IPS-NIHi11 (cell line): ENCODE data around the gene CENPX.

Experiments
- DNase-seq: peaks from one replicate; pipeline ENCODE4 v3.0.0; 2012; ENCODE audit warnings: mixed read lengths, low spot score

CENPX gene

DNA sequence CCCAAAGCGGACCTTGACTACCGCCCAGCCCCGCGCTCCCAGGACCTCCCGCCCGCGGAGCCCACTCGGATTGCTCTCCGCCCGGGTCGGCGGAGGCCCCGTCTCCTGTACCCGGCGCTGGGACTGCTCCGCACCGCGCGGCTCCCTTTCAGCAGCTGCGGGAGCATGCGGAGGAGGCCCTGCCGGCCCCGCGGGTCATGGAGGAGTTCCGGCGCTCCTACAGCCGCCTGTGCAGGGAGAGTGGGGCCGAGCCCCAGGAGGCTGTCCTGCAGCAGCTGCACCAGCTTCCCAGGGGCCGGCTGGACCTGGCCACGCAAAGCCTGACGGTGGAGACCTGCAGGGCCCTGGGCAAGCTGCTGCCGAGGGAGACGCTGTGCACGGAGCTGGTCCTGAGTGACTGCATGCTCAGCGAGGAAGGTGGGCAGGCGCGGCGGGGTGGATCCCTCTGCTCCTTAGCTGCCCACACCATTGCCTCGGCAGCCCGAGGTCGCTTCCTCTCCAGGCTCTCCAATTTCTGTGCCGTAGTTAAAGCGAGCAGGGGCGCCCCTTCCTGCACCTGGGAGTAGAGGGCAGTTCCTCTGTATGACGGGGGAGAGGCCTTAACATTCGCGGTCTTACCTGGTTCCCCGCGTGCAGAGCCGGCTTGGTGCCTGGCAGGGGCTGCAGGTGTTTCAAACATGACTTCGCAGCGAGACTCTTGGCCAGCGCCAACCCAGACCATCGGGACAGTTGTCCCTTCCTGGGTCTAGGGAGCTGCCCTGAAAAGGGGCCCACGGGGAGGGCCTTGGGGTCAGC is 966 bp upstream of the CENPX start:
- peak; percentile 45 for DNase-seq

DNA sequence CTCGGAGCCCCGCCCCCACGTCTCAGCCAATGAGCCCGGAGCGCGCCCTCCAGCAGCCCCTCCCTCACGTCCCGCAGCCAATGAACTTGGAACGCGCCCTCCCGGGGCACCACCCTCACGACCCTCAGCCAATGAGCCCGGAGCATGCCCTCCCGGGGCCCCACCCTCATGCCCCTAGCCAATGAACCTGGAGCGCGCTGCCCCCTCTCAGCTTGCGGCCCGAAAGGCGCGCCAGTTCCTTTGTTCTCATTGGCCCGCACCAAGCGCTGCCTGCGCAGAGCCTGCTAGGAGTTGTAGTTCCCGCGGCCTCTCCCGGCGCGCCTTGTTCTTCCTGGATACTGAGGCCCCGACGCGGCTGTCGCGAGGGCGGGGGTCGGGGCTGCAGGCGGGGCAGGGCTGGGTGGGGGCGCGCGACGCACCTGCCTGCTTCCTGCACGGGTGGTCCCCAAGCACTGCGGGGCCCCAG is 336 bp upstream of the CENPX start, which contains the start of gene LRRC45:
LRRC45 (plus strand) TSS at position 325 of the 466 bp plus-strand sequence. CDS start 339 bp downstream, outside the sequence.
- peak; percentile 95 for DNase-seq

DNA sequence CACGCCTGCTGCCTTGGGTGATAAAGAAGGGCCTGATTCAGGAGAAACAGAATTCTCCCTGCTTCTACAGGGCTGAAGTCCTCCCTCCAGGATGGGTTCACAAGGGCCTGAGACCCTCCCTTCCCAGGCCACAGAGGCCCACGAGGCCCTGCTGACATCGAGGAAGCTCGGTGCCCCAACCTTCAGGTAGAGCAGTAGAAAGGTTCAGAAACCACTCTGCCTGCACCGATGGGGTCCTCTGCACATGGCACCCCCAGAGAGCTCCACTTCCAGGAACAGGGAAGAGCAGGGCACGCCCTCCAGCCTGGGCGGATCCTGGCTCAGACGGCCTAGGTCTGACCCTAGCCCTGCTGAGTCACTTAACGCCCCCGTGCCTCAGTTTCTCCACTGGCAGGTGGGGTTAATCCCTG is 773 bp downstream of the CENPX start:
- no peak for DNase-seq

DNA sequence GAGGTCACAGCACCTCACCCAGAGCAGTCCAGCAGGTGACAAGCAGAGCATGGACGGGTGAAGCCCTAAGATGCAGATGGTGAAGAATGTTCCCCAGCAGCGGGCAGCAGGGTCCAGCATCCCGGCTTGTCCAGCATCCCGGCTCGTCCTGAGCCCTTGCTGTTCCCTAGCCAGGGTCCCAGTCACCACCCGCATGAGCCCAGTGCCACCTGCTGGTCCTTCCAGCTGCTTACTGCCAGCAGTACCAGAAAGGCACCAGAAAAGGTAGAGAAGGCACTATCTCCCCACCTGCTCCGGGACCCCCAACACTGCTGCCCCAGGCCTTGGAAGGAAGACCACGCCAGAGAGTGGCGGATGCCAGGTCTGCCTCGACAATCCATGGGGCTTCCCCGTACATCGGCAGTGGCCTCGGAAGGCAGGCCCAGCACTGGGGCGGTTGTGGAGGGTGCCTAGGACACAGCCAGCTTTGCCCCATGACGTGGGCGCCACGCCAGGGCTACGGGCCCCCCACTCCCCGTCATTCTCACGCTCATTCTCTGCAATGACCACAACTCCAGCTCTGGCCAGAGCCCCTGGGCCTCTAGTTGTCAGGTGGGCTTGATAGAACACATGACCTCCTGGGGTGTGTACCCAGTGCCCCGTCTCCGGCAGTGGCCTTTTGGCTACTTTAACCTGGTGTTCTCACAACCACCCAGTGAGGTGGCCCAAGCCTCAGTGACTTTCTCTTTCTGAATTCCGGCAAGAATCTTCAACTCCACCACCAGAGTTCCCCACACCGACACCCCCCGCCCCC is 1.4 kb downstream of the CENPX start:
- peak; percentile 42 for DNase-seq

DNA sequence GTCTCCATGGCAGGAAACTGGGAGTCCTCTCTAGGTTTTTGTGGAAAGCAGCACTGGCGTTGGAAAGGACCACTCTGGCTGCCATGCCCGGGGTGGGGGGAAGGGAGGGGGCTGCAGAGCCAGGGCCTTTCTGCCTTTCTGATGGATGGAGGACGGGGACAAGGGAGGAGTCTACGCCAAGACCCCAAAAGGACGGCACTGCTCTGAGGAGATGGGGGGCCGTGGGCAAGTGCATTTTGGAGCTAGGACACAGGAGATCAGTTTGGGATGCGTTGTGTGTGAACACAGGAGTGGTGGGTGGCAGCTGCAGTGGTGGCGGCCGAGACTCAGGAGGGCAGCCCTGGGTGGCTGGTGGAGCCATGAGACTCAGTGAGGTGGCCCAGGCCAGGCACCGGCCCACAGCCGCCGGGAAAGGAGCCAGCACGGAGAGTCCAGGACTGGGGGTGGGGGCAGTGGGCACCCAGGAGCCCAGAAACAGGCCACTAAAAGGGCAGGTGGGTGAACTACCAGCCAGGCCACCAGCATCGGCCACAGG is 2.0 kb downstream of the CENPX start:
- no peak for DNase-seq

DNA sequence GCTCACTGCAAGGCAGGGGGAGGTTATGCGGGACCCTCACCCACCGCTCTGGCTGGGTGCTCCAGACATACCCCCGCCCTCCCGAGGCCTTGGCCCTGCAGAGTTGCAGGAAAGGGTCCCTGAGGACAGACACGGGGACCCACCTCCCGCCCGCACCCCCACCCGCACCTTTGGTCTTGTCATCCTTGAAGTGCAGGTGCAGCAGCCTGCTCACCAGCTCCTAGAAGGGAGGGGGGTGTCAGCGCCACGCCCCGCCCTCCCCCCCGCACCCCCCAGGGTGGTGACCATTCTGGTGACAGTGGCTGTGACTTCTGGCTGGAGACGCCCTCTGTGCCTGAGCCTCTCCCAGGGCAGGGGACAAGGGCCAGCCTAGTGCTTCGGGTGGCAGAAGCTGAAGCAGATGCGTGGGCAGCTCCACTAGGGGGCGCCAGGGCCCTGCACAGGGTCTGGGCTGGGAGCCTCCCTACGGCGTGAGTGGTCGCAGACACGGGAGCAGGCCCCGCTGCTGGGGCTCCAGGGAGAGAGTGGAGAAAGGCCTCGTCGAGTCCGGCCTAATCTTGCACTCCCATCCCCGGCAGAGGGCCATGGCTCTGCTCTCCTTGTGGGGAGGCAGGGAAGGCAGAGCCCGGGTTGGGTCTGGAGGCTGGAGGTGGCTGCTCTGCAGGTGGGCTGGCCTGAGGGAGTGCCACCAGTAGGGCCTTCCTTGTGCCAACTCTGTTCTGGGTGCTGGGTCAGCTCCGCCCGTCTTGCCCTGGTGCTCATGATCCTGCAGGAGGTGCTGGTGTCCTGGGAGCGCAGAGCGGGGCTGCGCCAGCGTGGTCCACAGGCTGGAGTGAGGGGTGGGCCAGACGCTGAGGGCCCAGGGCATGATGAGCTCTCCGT is 2.7 kb downstream of the CENPX start:
- DNase-seq, result peak; percentile 88

DNA sequence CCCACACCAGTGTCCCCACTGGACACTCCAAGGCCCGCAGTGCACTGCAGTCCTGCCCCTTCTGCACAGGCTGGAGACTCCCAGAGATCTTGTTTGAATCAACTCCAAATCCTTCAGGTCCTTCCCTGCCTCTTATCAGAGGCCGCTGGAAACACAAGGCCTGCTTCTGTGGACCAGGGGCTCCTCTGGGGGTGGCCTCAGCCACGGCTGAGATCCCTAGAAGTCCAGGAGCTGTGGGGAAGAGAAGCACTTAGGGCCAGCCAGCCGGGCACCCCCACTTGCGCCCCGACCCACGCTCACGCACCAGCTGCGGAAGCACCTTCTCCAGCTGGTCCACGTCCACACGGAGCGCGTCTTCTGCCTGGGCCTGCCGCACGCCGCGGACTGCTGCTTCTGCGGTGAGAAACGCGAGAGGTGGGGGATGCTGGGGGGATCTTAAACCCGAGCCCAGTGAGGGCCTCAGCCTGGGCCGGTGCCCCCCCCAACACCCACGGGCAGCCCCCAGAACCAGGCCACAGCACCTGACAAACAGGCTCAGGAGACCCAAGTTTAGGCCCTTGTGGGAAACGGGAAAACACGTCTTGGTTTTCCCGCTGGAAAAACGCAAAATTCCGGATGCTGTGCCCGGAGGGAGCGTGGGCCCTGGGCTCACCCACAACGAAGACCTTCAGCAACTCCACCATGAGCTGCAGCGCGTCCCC is 3.5 kb downstream of the CENPX start:
- no peak for DNase-seq

DNA sequence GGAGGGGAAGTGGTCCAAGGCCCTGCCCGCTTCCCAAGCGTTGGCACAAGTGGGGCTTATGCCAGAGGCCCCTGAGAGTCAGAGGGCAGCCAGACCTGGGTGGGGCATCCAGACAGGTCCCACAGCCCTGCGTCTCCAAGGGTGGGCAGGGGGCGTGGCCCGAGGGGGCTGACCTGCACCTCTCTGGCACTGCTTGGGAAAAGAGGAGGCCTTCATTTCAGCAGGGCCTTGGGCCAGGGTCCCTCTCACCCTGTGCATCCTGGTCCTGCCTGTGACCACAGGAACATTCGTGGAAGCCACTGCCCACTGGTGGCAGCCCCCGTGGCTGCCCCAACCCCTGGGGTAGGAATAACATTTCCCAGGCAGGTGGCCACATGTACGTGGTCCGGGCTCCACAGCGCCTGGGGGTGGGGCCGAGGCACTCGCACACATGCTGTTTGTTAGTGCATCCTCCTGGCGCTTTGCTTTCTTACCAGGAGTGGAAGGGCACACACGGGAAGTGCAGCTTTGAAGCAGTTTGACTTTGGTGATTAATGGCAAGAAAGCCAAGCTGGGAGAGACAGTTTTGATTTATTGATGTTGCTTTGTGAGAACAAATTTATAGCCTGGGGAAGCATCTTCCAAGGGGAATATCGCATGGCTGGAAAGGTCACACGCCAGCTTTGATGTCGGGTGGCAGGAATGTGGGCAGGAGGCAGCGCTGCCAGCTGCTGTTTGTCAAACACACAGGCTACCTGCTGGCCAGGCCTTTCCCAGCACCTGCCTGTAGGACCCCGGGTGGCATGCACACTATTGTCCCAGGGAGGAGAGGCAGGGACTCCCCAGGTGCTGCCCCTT is 4.3 kb downstream of the CENPX start:
- no peak for DNase-seq

DNA sequence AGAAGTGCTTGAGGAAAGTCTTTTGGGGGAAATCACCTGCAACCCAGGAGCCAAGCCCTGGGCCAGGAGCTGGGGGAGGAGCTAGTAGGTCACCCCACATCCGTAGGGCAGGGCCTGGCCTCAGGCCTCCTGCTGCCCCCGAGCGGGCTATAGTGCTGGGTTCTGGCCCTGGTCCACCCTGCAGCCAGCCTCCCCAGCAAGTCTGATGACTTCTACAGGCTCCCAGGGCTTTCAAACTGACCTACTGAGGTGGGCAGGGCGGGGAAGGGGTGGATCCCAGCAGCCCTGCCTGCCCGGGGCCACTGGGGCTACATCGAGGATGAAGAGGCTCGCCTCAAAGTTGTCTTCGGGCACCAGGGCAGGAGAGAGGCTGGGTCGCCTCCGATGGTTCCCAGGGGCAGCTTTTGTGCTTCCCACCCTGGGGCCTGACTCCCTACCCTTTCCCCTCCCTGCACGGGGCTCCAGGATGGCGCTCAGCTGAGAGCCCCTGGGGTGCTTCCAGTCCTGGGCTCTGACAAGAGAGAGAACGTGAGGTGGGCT is 5.0 kb downstream of the CENPX start:
- DNase-seq, result no peak

DNA sequence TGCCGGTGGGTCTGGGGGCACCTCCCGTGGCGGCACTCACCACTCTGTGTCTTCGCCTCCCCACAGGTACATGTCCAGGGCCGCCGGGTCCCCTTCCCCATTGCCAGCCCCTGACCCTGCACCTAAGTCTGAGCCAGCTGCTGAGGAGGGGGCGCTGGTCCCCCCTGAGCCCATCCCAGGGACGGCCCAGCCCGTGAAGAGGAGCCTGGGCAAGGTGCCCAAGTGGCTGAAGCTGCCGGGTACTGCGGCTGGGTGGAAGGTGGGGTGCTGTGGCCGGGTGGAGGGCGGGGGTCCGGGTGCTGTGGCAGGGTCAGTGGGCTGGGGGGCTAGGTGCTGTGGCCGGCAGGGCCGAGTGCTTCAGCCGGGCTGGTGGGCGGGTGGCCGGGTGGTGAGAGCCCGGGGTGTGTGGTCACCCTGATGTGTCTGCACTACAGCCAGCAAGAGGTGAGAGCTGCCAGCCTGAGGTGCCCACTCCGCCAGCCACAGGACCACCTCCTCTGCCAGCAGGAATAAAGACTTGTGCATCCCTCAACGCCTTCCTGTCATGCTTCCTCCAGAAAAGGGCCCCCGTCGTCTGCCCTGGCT is 5.7 kb downstream of the CENPX start:
- peak; percentile 15 for DNase-seq

DNA sequence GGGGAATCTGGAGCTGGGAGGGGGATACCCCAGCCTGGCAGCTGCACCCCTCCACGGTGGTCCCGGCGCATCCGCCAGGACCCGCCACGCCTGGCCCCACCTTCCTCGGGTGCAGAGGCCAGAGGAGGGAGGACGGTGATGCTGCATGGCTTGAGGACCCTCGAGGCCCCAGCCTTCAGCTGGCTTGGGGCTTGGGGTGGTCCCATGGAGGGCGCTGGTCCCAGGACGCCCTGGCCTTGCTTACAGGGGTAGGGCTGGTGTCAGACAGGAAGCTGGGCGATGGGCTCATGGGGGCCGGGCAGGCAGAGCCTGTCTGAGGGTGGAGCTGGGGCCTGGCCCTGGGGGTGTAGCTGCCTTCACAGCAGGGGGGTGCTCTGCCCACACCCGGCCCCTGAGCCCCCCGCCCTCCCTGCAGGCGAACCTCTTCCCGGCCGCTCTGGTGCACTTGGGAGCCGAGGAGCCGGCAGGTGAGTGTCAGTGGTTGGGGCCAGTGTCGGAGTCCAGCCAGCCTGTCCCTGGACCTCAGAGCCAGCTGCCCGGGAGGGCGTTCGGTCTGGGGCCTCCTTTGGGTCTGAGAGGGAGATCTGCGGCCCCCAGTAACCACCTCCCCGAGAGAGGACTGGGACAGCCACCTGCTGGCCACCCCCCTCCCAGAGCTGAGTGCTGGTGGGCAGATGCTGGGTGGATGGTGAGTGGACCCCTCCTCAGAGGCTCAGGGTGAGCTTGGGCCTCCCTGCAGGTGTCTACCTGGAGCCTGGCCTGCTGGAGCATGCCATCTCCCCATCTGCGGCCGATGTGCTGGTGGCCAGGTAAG is 6.4 kb downstream of the CENPX start:
- peak; percentile 19 for DNase-seq

DNA sequence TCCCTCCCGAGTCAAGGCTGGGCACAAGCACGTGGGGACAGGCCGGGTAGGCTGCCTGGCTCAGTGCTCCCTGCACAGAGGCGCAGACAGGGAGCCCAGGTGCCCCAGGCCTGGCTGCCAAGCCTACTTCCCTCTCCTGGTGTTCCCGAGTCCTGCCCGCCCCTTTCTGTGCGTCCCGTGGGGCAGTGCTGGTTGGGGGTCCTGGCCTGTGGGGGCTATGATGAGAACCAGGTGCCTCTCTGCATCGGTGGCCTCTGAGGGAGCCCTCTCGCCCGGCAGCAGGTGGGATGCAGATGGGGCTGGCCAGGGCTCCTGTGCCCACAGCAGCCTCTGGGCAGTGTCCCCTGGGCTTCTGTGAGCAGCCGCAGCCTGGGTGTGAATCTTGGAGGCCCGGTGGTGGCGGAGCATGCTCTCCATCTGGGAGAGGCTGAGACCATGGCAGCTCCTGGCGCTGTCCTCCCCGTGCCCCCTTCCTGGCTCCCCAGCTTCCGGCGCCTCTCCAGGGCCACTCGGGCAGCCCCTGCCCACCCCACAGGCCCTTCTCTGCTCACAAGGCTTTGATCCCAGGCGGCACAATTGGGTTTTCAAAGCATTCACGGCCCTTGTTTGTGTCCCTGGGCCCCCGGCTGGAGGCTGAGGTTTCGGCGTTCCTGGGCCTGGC is 7.2 kb downstream of the CENPX start:
- DNase-seq, result peak; percentile 10

DNA sequence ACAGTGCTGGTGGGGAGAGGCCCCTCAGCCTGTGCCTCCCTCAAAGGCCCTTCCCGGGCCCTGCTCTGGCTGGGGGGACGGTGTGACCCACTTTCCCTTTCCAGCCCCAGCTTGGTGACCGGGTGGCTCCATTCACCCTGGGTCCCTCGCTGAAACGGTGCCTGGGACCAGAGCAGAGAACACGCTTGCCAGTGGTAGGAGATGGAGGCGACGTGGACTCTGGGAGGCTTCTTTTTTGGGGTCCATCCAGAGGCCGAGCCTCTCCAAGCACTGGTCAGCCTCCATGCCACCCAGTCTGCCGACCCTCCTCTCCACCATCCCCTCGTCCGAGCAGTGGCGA is 7.7 kb downstream of the CENPX start:
- DNase-seq, result no peak

DNA sequence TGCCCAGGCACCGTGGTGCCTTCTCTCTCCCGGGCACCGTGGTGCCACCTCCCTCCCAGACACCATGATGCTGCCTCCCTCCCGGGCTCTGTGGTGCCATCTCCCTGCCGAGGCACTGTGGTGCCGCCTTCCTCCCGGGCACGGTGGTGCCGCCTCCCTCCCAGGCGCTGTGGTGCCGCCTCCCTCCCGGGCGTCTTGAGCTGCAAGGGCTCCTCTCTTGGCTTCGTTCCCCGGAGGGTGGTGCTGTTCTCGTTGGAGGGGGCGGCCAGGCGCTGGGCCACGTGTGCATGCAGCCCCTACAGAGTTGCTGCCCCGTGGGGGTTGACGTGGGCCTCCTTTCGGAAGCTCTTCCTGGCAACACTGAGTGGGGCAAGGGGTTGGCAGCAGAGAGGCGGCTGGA is 8.2 kb downstream of the CENPX start:
- peak; percentile 14 for DNase-seq

DNA sequence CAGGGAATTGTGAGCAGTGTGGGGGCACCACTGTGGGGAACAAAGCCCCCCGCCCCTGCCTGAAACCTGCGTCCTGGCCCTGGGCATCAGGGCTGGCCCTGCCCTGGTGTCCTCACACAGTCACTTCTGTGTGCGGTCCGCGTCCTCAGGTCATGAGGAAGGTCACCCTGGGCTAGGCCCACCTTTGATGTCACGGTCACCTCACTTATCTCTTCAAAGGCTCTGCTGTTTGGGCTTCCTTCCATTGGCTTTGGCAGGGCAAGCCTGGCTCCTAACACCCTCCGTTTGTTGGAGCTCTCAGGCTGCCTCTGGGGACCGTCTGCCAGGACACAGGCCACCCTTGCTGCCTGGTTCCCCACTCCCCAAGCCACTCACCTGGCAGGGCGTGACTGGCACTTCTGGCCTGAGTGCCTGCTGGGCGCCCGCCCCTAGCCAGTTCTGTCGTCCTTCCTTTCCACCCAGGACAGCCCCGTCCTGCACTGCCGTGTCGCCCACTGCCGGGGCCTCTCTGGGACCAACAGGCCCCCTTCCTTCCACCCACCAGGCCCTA is 8.8 kb downstream of the CENPX start:
- peak; percentile 12 for DNase-seq

DNA sequence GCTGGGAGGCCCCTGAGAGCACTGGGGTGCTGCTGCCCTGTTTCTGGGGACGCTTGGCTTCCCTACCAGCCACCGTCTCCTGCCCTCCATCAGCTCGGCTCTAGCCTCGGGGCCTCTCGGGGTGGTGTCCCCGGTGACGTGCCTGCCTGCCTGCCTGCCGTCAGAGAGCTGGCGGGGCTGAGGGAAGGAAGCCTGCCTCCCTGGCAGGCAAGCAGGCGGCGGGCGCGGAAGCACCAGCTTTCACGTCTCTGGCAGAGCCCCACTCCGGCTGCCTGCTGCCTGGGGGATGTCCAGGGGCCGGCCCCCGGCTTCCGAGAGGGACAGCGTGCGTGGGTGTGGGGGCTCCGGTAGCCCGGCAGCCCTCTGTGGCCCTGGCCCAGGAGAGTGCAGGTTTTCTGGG is 9.3 kb downstream of the CENPX start:
- DNase-seq, result peak; percentile 35

DNA sequence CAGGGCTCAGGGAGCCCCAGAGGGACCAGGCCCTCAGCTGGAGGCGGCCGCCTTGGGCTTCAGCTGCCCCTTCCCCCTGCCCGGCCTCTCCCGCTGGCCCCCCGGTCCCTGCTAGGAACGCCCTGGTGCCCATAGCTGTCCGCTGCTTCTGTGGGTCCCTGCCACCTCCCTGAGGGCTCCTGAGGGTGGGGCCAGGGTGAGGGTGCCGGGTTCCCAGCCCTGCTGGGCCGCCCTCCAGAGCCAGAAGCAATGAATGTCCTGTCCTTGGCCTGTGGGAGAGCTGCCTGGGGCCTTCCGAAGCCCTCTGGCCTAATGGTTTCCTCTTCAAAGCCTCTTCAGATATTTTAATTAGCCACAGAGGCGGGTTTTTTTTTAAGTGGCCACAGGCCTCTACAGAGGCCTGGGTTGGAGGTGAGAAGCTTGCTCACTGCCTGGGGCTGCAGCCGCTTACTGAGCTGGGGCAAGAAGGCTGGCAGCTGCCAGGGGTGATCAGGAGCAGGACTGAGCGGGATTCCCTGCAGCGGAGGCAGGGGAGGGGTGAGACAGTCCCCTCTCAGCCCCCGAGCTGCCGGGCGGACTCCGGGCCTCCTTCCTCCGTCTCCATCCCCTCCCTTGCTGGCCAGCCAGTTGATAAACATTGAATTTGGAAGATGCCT is 9.9 kb downstream of the CENPX start:
- DNase-seq, result peak; percentile 20

DNA sequence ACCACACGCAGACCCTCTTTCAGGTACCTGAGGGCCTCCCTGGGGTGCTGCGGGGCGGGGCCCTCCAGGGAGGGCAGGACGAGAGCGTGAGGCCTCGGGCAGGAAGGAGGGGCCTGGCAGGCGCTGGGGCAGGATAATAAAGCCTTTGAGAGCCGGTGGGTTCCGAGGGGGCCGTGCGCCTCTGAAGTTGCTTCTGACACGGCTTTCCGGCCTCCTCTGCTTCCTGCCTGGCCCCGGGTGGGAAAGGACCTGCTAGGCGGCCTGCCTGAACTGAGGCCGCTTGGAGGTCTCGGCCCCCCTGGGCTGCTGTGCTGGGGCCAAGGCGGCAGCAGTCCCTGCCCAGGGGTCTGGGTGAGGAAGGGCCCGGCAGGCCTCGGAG is 10.4 kb downstream of the CENPX start:
- no peak for DNase-seq
